ENCODE results near the gene PLB1.
"Not testable (repeated sequence)": the region's sequence is repeated elsewhere in the genome, so short reads cannot be mapped to it uniquely, and the experiment has no call there.

PLB1 gene

DNA sequence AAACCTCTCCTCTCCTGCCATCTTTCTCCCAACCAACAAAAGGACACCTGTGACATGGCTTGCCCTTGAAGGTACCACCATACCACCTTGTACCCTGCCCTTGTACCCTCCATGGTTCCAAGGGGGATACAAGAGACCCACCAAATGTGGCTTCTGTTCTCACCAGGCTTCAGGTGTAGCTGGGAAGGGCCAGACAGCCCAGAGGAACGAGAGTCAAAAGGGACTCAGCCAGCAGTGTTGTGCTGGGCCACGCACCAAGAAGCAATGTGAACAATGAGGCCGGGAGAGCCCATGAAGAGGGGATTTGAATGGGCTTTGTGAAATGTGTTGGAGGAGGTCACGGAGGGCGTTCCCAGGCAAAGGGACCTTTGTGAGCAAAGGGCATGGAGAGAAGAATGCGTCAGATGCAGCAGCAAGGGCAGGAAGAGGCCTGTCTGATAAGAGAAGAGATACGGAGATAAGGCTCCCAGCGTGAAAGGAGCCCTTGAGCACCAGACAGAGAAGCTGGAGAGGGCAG is 48.6 kb downstream of the PLB1 start:
- no peak overlapping the region for H3K4me3 ChIP-seq (ENCODE audit: low read length)
- H3K9me3 ChIP-seq (ENCODE audit: control insufficient read depth, low read depth, low read length) = no peaks in the 10 kb centered on the region
- no peaks in the 10 kb centered on the region for H3K27me3 ChIP-seq (ENCODE audit: control insufficient read depth, insufficient read depth, low read length)
- no peak overlapping the region for H3K9ac ChIP-seq (ENCODE audit: low read length)
- no peaks in the 10 kb centered on the region for H3K36me3 ChIP-seq (ENCODE audit: control insufficient read depth, low read depth, low read length)
- H3K4me1 ChIP-seq (ENCODE audit: control insufficient read depth, low read depth, low read length) = no peaks in the 10 kb centered on the region
- H3K27ac ChIP-seq (ENCODE audit: low read length) = no peak overlapping the region

DNA sequence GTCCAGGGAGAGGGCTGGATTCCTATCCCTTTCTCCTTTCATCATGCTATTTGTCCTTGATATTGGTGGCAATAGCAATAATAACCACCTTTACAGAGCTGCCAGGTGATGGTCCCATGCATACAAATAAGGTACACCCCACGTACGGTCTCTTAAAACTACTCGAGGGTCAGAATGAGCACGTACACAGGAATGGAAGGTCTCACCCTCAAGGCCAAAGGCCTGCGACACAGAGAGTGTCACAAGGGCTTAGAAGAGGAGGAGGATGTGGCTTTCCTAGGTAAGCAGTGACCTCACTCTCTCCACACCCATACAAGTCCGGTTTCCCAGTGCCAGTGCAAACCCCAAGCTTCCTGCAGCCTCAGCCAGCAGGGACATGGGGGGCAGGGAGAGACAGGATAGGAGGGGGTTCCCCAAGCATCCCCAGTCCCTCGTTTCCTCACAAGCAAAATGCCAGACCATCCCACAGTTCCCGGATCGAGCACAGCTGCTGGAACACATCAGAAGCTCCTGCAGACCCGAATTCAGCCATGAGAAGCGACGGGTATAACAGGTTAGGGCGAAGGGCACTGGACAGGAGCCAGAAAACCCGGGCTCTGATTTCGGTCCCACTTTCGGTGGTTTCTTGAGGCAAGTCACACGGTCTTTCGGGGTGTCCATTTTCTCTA is 49.2 kb downstream of the PLB1 start:
- no peak overlapping the region for H3K9ac ChIP-seq (ENCODE audit: low read length)
- H3K4me3 ChIP-seq (ENCODE audit: low read length) = no peak overlapping the region
- no peak overlapping the region for H3K27ac ChIP-seq (ENCODE audit: low read length)

DNA sequence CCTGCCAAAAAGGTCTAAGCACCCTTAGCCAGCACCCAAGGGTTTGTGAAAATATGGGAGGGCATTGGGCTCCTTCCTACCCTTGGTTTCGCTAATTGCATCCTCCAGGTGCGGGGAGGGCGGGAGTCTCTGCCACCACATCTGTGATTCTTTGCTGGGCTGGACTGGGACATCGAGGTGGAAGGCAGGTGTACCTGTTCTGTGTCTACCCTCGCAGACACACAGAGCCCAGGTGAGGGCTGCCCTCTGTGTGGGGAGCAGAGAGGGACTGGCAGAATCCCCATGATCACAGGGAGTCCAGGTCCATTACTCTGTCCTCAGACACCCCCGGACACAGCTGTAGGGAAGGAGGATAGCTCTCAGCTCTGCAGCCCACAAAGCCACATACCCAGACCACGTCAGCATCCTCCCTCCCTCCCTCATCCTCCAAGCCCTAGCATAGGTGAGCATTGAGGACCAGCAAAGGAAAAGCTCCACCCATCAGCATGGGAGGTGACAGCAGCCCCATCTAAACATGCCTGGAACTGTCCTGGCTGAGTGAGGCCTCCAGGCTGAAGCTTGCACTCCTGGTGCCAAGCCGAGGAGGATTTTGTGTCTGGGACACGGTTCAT is 49.8 kb downstream of the PLB1 start:
- H3K4me3 ChIP-seq (ENCODE audit: low read length) = no peak overlapping the region
- no peaks in the 10 kb centered on the region for H3K36me3 ChIP-seq (ENCODE audit: control insufficient read depth, low read depth, low read length)
- H3K9me3 ChIP-seq (ENCODE audit: control insufficient read depth, low read depth, low read length) = no peaks in the 10 kb centered on the region
- no peaks in the 10 kb centered on the region for H3K27me3 ChIP-seq (ENCODE audit: control insufficient read depth, insufficient read depth, low read length)
- H3K9ac ChIP-seq (ENCODE audit: low read length) = no peak overlapping the region
- no peak overlapping the region for H3K27ac ChIP-seq (ENCODE audit: low read length)
- H3K4me1 ChIP-seq (ENCODE audit: control insufficient read depth, low read depth, low read length) = no peaks in the 10 kb centered on the region

More for the DNA sequence above, 49.2 kb downstream of the PLB1 start:
- Histone ChIP-seq H3K36me3 (ENCODE audit: control insufficient read depth, low read depth, low read length) (no peaks in the 10 kb centered on the region), H3K4me1 (ENCODE audit: control insufficient read depth, low read depth, low read length) (no peaks in the 10 kb centered on the region), H3K9me3 (ENCODE audit: control insufficient read depth, low read depth, low read length) (no peaks in the 10 kb centered on the region), H3K27me3 (ENCODE audit: control insufficient read depth, insufficient read depth, low read length) (no peaks in the 10 kb centered on the region)

DNA sequence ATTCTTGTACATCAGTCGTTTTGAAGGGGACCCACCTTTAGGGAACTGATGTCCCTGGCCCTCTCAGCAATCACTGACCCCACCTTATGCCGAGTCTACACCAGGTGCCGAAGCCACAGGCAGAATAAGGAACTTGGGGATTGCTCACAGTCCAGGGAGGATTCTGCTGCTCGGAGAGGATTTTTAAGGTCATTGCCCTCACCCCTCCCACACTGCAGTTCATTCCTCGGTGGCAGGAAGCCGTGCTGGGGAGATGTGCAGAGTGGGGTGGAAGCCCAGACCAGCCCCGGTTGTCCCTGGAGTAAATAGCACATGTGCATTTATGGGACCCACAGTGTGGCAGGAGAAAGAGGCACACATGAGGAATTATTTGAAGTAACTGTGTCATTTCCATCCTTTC is 50.4 kb downstream of the PLB1 start:
- Histone ChIP-seq H3K4me3 (ENCODE audit: low read length) (no peak overlapping the region), H3K27ac (ENCODE audit: low read length) (no peak overlapping the region), H3K9me3 (ENCODE audit: control insufficient read depth, low read depth, low read length) (no peaks in the 10 kb centered on the region), H3K4me1 (ENCODE audit: control insufficient read depth, low read depth, low read length) (no peaks in the 10 kb centered on the region), H3K36me3 (ENCODE audit: control insufficient read depth, low read depth, low read length) (no peaks in the 10 kb centered on the region), H3K9ac (ENCODE audit: low read length) (no peak overlapping the region), H3K27me3 (ENCODE audit: control insufficient read depth, insufficient read depth, low read length) (no peaks in the 10 kb centered on the region)

DNA sequence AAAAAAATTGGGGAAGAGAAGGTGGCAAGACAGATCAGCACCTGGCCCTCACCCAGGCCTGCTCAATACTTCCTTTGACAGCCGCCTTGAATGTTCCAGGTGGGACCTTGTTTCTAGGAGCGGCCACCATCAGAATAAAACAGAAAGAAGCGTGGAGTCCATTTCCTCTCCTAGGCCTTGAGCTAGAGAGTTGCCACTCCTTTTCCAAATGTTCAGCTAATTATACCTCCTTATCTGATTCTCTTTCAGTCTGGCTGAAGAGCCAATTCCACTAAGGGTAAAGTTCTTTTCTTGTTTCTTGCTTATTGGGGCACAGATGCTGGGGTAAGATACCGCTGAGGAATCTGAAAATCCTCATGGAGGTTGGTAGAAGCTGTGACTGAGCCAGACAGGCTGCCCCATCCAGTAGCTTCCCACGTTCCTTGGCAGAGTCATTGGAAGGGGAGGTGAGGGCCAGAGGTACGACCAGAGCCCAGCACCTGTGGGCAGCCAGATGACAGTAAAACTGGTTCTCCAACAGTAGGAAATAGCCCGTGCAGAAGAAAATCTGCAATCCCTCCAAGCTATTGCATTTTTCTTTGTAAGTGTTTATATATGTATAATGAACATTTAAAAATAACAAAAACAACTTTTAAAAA is 51.5 kb downstream of the PLB1 start:
- Histone ChIP-seq H3K9ac (ENCODE audit: low read length) (no peak overlapping the region), H3K36me3 (ENCODE audit: control insufficient read depth, low read depth, low read length) (no peaks in the 10 kb centered on the region), H3K4me1 (ENCODE audit: control insufficient read depth, low read depth, low read length) (no peaks in the 10 kb centered on the region), H3K27me3 (ENCODE audit: control insufficient read depth, insufficient read depth, low read length) (no peaks in the 10 kb centered on the region), H3K4me3 (ENCODE audit: low read length) (no peak overlapping the region), H3K9me3 (ENCODE audit: control insufficient read depth, low read depth, low read length) (no peaks in the 10 kb centered on the region), H3K27ac (ENCODE audit: low read length) (no peak overlapping the region)

DNA sequence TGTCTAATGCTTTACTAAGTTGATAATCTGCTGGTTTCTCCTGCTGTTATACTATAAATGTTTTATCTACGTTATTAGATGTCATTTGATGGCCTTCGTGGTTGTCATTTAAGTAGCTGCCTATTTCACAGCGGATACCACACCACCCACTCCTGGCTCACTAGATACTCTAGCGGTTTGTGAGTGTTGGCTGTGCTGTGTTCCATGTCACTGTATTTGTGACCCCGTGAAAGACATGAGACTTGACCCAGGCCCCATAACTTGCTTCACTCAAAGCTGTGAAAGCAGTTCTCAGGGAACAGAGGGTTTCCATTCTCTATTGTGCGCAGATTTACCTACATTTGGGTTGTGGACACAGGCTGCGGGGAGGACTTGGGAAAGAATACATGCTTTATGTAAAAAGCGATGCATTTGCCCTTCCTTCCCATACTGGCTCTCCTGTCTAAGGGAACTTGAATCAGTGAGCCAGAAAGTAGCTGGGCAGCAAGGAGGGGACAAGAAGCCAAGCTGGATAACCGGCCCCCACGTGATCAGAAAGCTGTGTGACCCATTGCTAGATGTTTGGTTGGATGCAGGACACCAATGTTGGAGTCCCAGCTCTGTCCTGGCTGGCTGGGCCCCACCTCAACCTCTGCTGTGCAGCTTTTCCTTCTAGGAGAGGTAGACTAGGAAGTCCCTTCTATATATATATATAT is 52.2 kb downstream of the PLB1 start:
- Histone ChIP-seq H3K4me3 (ENCODE audit: low read length) (no peak overlapping the region), H3K9ac (ENCODE audit: low read length) (no peak overlapping the region), H3K27me3 (ENCODE audit: control insufficient read depth, insufficient read depth, low read length) (no peaks in the 10 kb centered on the region), H3K27ac (ENCODE audit: low read length) (no peak overlapping the region), H3K36me3 (ENCODE audit: control insufficient read depth, low read depth, low read length) (no peaks in the 10 kb centered on the region), H3K9me3 (ENCODE audit: control insufficient read depth, low read depth, low read length) (no peaks in the 10 kb centered on the region), H3K4me1 (ENCODE audit: control insufficient read depth, low read depth, low read length) (no peaks in the 10 kb centered on the region)

DNA sequence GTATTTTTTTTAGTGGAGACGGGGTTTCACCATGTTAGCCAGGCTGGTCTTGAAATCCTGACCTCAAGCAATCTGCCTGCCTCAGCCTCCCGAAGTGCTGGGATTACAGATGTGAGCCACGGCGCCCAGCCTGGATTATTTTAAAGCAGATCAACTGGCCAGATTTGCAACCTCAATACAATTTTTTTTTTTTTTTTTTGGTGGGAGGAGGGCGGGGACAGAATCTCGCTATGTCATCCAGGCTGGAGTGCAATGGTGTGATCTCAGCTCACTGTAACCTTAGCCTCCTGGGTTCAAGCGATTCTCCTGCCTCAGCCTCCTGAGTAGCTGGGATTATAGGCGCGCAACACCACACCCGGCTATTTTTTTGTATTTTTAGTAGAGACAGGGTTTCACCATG is 54.5 kb downstream of the PLB1 start:
- H3K36me3 ChIP-seq (ENCODE audit: control insufficient read depth, low read depth, low read length); H3K4me1 ChIP-seq (ENCODE audit: control insufficient read depth, low read depth, low read length); H3K4me3 ChIP-seq (ENCODE audit: low read length); H3K27me3 ChIP-seq (ENCODE audit: control insufficient read depth, insufficient read depth, low read length); H3K9me3 ChIP-seq (ENCODE audit: control insufficient read depth, low read depth, low read length); H3K27ac ChIP-seq (ENCODE audit: low read length); H3K9ac ChIP-seq (ENCODE audit: low read length): not testable (repeated sequence)

DNA sequence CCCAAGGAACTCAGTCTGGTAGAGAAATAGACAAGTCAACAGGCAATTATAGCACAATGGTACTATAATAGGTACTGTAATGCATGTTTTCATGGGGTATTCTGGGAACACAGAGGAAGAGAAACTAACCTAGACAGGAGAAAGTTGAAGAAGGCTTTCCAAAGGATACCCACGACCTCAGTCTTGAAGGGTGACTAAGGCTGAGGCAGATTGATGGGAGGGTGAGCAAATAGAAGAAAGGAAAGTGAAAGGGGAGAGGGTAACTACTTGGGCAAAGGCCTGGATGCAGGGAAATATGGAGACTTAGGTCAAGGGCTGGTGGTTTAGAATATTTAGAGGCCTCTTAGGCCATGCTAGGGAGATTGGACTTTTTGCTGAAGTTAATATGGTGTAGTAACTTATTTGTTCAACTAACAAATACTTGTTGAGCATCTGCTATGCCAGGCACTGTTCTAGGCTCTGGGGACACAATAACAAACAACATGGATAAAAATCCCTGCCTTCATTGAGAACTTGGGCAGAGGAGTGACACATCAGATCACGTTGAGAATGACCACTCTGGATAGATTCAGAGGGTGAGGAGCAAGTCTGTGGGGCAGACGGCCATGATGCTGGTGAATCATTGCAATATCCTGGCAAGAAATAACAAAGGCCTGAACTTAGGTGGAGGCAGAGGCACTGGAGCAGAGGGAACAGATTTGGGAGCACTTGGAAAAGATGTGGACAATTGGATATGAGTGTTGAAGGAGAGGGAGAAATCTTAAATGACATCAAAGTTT is 56.4 kb downstream of the PLB1 start:
- Histone ChIP-seq H3K4me1 (ENCODE audit: control insufficient read depth, low read depth, low read length) (no peaks in the 10 kb centered on the region), H3K9me3 (ENCODE audit: control insufficient read depth, low read depth, low read length) (no peaks in the 10 kb centered on the region), H3K9ac (ENCODE audit: low read length) (no peak overlapping the region), H3K36me3 (ENCODE audit: control insufficient read depth, low read depth, low read length) (no peaks in the 10 kb centered on the region), H3K27ac (ENCODE audit: low read length) (no peak overlapping the region), H3K4me3 (ENCODE audit: low read length) (no peak overlapping the region), H3K27me3 (ENCODE audit: control insufficient read depth, insufficient read depth, low read length) (no peaks in the 10 kb centered on the region)

DNA sequence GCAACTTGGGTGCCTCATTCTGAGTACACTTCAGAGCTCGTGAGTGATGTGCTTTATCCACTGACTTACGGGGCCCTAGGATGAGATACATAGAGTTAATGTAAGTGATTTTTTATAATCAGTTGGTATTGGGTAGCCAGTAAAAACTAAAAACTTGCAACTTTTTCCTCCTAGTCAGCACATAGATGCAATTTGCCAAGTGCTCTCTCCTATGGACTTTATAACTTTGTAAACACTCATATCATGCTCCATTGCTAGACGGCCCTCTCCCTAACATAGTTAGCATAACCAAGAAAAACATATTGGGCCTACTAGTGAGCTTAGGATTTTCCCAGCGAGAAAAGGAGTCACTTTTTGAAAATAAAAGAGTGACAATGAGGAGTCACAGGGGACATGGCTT is 60.4 kb downstream of the PLB1 start:
- H3K9me3 ChIP-seq (ENCODE audit: control insufficient read depth, low read depth, low read length) = no peaks in the 10 kb centered on the region
- H3K27me3 ChIP-seq (ENCODE audit: control insufficient read depth, insufficient read depth, low read length) = no peaks in the 10 kb centered on the region
- H3K27ac ChIP-seq (ENCODE audit: low read length) = no peak overlapping the region
- no peak overlapping the region for H3K4me3 ChIP-seq (ENCODE audit: low read length)
- H3K36me3 ChIP-seq (ENCODE audit: control insufficient read depth, low read depth, low read length) = no peaks in the 10 kb centered on the region
- H3K9ac ChIP-seq (ENCODE audit: low read length) = no peak overlapping the region
- H3K4me1 ChIP-seq (ENCODE audit: control insufficient read depth, low read depth, low read length) = no peaks in the 10 kb centered on the region

DNA sequence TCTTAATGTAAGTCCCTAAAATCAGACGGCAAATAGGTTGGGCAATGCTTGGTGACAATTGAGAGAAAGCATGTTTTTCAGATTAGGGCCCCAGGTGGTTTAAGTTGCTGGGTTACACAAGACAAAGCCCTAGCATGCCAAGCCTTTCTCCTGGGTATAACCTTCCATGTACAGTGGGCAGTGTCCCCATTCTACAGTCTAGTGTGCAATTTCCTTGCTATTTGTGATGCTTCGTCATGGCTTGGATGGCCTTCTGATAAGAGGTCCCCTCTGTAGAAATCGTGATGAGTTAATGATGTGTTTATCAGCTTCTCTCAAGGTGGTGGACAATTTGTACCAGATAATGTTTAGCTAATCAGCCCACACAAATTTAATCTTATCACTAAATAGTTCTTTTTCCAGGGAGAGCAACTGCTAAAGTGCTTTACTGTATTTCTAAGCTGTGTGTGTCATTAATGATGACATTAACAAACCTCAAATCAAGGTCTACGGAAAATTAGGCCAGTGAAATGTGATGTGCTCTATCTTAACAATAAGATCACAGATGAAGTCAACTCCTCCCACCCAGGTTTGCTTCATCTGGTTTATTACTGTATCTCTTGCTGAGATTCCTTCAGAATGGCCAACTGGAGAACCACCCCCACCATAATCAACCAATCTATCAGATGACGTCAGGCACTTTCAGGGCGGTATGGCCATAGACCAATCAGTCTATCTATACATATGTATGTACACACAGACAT is 61.7 kb downstream of the PLB1 start:
- Histone ChIP-seq H3K4me1 (ENCODE audit: control insufficient read depth, low read depth, low read length) (no peaks in the 10 kb centered on the region), H3K4me3 (ENCODE audit: low read length) (no peak overlapping the region), H3K27ac (ENCODE audit: low read length) (no peak overlapping the region), H3K9ac (ENCODE audit: low read length) (no peak overlapping the region), H3K9me3 (ENCODE audit: control insufficient read depth, low read depth, low read length) (no peaks in the 10 kb centered on the region), H3K36me3 (ENCODE audit: control insufficient read depth, low read depth, low read length) (no peaks in the 10 kb centered on the region), H3K27me3 (ENCODE audit: control insufficient read depth, insufficient read depth, low read length) (no peaks in the 10 kb centered on the region)

All from iPS-18a (cell line).